ENCODE measurements around the gene PALLD. TPM values are rescaled to one million over a fixed set of nuclear protein-coding genes. Genes with fewer than 3 reads are reported as not detected.

The PALLD gene
- total RNA-seq, 1 experiment from 2014 or later = 27.6 TPM

GRCh38 chr4:168892475-168892874 lies 395.6 kb downstream of the PALLD start:
- no peaks in the 10 kb centered on the region for H3K36me3 Mint-ChIP-seq (ENCODE audit: insufficient read depth, unreplicated experiment)
- H3K4me1 Mint-ChIP-seq (ENCODE audit: low read depth, unreplicated experiment) = no peaks in the 10 kb centered on the region
- H3K27me3 Mint-ChIP-seq (ENCODE audit: unreplicated experiment) = no peaks in the 10 kb centered on the region
- no peak overlapping the region for H3K27ac Mint-ChIP-seq (ENCODE audit: unreplicated experiment)
- no peaks in the 10 kb centered on the region for H3K9me3 Mint-ChIP-seq (ENCODE audit: low read depth, unreplicated experiment)
- intact Hi-C loops (cut with micrococcal nuclease; ENCODE audit: unreplicated experiment) = no loop called here
- CTCF ChIA-PET = no interaction called here
- no peak for DNase-seq
- H3K4me3 Mint-ChIP-seq (ENCODE audit: low read depth, unreplicated experiment) = no peak overlapping the region
- no peak for TF ChIP-seq CTCF (IDR thresholded peaks at IDR 0.05; ENCODE audit: unreplicated experiment)
- no TSS peak for BruUV-seq (replicated peaks)

- no TSS peak for BruUV-seq (replicated peaks)
- CTCF ChIA-PET = no interaction called here
- H3K36me3 Mint-ChIP-seq (ENCODE audit: insufficient read depth, unreplicated experiment) = no peaks in the 10 kb centered on the region
- no peak for TF ChIP-seq CTCF (IDR thresholded peaks at IDR 0.05; ENCODE audit: unreplicated experiment)
- intact Hi-C loops (cut with micrococcal nuclease; ENCODE audit: unreplicated experiment) = no loop called here
- H3K9me3 Mint-ChIP-seq (ENCODE audit: low read depth, unreplicated experiment) = no peaks in the 10 kb centered on the region
- H3K27ac Mint-ChIP-seq (ENCODE audit: unreplicated experiment) = no peak overlapping the region
- no peak for DNase-seq
- no peak overlapping the region for H3K4me3 Mint-ChIP-seq (ENCODE audit: low read depth, unreplicated experiment)
- no peaks in the 10 kb centered on the region for H3K4me1 Mint-ChIP-seq (ENCODE audit: low read depth, unreplicated experiment)
- no peaks in the 10 kb centered on the region for H3K27me3 Mint-ChIP-seq (ENCODE audit: unreplicated experiment)
Measured at GRCh38 chr4:168893205-168893604, 396.4 kb downstream of the PALLD start.

- intact Hi-C loops (cut with micrococcal nuclease; ENCODE audit: unreplicated experiment) = no loop called here
- DNase-seq = no peak
- Mint-ChIP-seq H3K27me3 (ENCODE audit: unreplicated experiment) (no peaks in the 10 kb centered on the region), H3K9me3 (ENCODE audit: low read depth, unreplicated experiment) (no peaks in the 10 kb centered on the region), H3K36me3 (ENCODE audit: insufficient read depth, unreplicated experiment) (no peaks in the 10 kb centered on the region), H3K4me1 (ENCODE audit: low read depth, unreplicated experiment) (no peaks in the 10 kb centered on the region), H3K27ac (ENCODE audit: unreplicated experiment) (no peak overlapping the region), H3K4me3 (ENCODE audit: low read depth, unreplicated experiment) (no peak overlapping the region)
- BruUV-seq (replicated peaks) = no TSS peak
- CTCF ChIA-PET = no interaction called here
- no peak for TF ChIP-seq CTCF (IDR thresholded peaks at IDR 0.05; ENCODE audit: unreplicated experiment)
Measured at GRCh38 chr4:168893807-168894206, 397.0 kb downstream of the PALLD start.

- no peaks in the 10 kb centered on the region for H3K9me3 Mint-ChIP-seq (ENCODE audit: low read depth, unreplicated experiment)
- no peak overlapping the region for H3K4me3 Mint-ChIP-seq (ENCODE audit: low read depth, unreplicated experiment)
- BruUV-seq (replicated peaks) = no TSS peak
- DNase-seq = no peak
- no peak for TF ChIP-seq CTCF (IDR thresholded peaks at IDR 0.05; ENCODE audit: unreplicated experiment)
- H3K4me1 Mint-ChIP-seq (ENCODE audit: low read depth, unreplicated experiment) = no peaks in the 10 kb centered on the region
- no peaks in the 10 kb centered on the region for H3K36me3 Mint-ChIP-seq (ENCODE audit: insufficient read depth, unreplicated experiment)
- H3K27me3 Mint-ChIP-seq (ENCODE audit: unreplicated experiment) = no peaks in the 10 kb centered on the region
- no peak overlapping the region for H3K27ac Mint-ChIP-seq (ENCODE audit: unreplicated experiment)
- CTCF ChIA-PET = no interaction called here
- intact Hi-C loops (cut with micrococcal nuclease; ENCODE audit: unreplicated experiment) = no loop called here
Measured at GRCh38 chr4:168900080-168900479, 403.2 kb downstream of the PALLD start.

Data from Calu3 (cell line).